OCI-LY1 (cell line): ENCODE measurements around the gene DCLRE1C.

Source experiments
- EZH2 ChIP-seq: fragments of 200-600 bp; sonication (generic), shearing (Covaris generic); IDR thresholded peaks from 2 replicates; pipeline ENCODE4 v1.8.0; 2017; ENCODE audit warnings: borderline replicate concordance, mixed run types, mild to moderate bottlenecking, antibody characterized with exemption, low read length, moderate library complexity, mixed read lengths
- TF ChIP-seq, protein P1 (sequence below): fragments of 200-600 bp; sonication (generic), shearing (Covaris generic); IDR thresholded peaks from 2 replicates; pipeline ENCODE4 v1.5.1; 2017; ENCODE audit warnings: mild to moderate bottlenecking, antibody characterized with exemption, low read length, moderate library complexity, mixed read lengths

DNA sequence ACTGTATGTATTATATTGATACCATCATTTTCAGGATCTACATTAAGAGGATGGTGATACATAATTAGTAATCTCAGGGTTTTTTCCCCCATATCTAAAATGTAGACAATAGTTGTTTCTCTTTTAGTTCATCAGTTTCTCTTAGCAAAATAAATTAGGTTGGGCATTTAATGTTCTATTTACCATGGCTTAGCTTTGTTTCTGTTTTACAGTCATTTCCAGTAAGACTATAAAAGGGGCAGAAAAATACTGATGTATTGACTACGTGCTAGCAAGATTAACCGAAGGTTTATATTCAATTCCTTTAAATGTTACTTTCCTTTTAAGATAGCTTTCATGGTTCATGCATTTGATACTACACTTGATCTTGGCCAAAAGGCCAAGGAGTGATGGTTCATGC is 49.0 kb downstream of the DCLRE1C start:
- TF ChIP-seq, protein P1, sequence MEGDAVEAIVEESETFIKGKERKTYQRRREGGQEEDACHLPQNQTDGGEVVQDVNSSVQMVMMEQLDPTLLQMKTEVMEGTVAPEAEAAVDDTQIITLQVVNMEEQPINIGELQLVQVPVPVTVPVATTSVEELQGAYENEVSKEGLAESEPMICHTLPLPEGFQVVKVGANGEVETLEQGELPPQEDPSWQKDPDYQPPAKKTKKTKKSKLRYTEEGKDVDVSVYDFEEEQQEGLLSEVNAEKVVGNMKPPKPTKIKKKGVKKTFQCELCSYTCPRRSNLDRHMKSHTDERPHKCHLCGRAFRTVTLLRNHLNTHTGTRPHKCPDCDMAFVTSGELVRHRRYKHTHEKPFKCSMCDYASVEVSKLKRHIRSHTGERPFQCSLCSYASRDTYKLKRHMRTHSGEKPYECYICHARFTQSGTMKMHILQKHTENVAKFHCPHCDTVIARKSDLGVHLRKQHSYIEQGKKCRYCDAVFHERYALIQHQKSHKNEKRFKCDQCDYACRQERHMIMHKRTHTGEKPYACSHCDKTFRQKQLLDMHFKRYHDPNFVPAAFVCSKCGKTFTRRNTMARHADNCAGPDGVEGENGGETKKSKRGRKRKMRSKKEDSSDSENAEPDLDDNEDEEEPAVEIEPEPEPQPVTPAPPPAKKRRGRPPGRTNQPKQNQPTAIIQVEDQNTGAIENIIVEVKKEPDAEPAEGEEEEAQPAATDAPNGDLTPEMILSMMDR, result no peak
- TF ChIP-seq EZH2, result no peak
